WERI-Rb-1 (cell line): ENCODE measurements around the gene MEAF6.
"Not testable (repeated sequence)": the region's sequence is repeated elsewhere in the genome, so short reads cannot be mapped to it uniquely, and the experiment has no call there.

Experiments used
- DNase-seq: peaks from one replicate; pipeline ENCODE4 v3.0.0-alpha.2; 2020
- H3K27ac ChIP-seq: fragments of 250-450 bp; sonication (Bioruptor Pico); 2 replicates; pipeline ENCODE4 v1.5.1; 2020; ENCODE audit warnings: mild to moderate bottlenecking, moderate library complexity
- H3K27me3 ChIP-seq: fragments of 250-450 bp; sonication (Bioruptor Pico); 2 replicates; pipeline ENCODE4 v1.5.1; 2021; ENCODE audit warnings: mild to moderate bottlenecking, low read depth, moderate library complexity; ENCODE audit not compliant: insufficient read depth, severe bottlenecking
- H3K36me3 ChIP-seq: fragments of 250-450 bp; sonication (Bioruptor Pico); 2 replicates; pipeline ENCODE4 v1.5.1; 2020; ENCODE audit warnings: mild to moderate bottlenecking, moderate library complexity
- H3K4me3 ChIP-seq: 2 replicates; pipeline ENCODE4 v1.5.1; 2011; ENCODE audit warnings: low read depth, mild to moderate bottlenecking, control low read depth, low read length
- H3K9me3 ChIP-seq: fragments of 250-450 bp; sonication (Bioruptor Pico); 2 replicates; pipeline ENCODE4 v1.5.1; 2021; ENCODE audit warnings: mild to moderate bottlenecking, moderate library complexity; ENCODE audit not compliant: severe bottlenecking
- CTCF ChIP-seq: IDR thresholded peaks from 2 replicates; pipeline ENCODE4 v1.5.1; 2011; ENCODE audit warnings: low read depth, mild to moderate bottlenecking, control low read depth, inconsistent platforms, low read length

MEAF6 gene

DNA sequence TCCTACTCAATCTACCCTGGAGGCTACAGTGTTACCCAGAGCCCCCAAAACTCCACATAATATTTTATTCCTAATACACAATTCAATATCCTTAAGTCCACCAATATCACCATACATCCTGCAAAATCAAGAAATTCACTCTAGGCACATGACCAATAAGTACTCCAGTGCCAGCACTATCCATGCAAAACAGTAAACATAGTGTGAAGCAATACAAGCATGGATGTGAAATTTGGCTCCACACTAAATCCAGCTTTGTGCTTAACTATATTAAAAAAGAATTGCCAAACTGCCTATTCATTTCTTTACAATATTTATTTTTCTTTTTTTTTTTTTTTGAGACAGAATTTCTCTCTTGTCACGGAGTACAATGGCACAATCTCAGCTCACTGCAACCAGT is 3.0 kb upstream of the MEAF6 start:
- TF ChIP-seq CTCF: no peak
- no peaks in the 10 kb centered on the region for H3K27me3 ChIP-seq
- DNase-seq: no peak
- peaks cover 8% of the 10 kb centered on the region for H3K36me3 ChIP-seq
- H3K4me3 ChIP-seq: no peak overlapping the region
- no peak overlapping the region for H3K27ac ChIP-seq
- H3K9me3 ChIP-seq: no peaks in the 10 kb centered on the region

- no peak for DNase-seq
- peak overlapping the region; percentile 89 for H3K27ac ChIP-seq
- H3K4me3 ChIP-seq: peak overlapping the region; percentile 72
These were observed 844 bp upstream of the MEAF6 start for GRCh38 chr1:37515185-37516034.

GRCh38 chr1:37513795-37514349 is 694 bp downstream of the MEAF6 start:
- DNase-seq: peak; percentile 57
- peaks cover 39% of the 10 kb centered on the region for H3K36me3 ChIP-seq
- no peak for TF ChIP-seq CTCF
- peak overlapping the region; percentile 72 for H3K4me3 ChIP-seq
- H3K27ac ChIP-seq: peak overlapping the region; percentile 89
- H3K9me3 ChIP-seq: no peaks in the 10 kb centered on the region
- H3K27me3 ChIP-seq: no peaks in the 10 kb centered on the region

More at GRCh38 chr1:37515185-37516034, 844 bp upstream of the MEAF6 start:
- Histone ChIP-seq H3K9me3 (no peaks in the 10 kb centered on the region), H3K36me3 (peaks cover 30% of the 10 kb centered on the region), H3K27me3 (no peaks in the 10 kb centered on the region)
- TF ChIP-seq CTCF: no peak

GRCh38 chr1:37509181-37509580 is 5.4 kb downstream of the MEAF6 start:
- peaks cover 77% of the 10 kb centered on the region for H3K36me3 ChIP-seq
- TF ChIP-seq CTCF: peak; percentile 18; the same call in 1 of the 2 replicates

DNA sequence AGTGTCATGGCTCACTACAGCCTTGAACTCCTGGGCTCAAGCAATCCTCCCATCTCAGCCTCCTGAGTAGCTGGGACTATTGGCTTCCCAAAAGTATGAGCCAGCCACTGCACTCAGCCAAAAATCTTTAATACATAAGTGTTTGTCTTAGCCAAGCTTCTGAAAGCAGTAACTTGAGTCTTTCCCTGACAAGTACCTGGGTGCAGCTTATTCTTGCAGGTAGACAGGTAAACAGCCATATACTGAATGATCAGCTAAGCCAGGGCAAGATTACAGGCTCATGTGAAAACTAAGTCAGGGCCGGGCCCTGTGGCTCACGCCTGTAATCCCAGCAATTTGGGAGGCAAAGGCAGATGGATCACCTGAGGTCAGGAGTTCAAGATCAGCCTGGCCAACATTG is 7.8 kb downstream of the MEAF6 start:
- Histone ChIP-seq H3K4me3 (no peak overlapping the region), H3K9me3 (no peaks in the 10 kb centered on the region), H3K27me3 (no peaks in the 10 kb centered on the region), H3K36me3 (peaks cover 73% of the 10 kb centered on the region), H3K27ac (no peak overlapping the region)
- DNase-seq: no peak
- TF ChIP-seq CTCF: no peak

More at GRCh38 chr1:37509181-37509580, 5.4 kb downstream of the MEAF6 start:
- no peaks in the 10 kb centered on the region for H3K27me3 ChIP-seq
- no peaks in the 10 kb centered on the region for H3K9me3 ChIP-seq
- no peak overlapping the region for H3K27ac ChIP-seq
- H3K4me3 ChIP-seq: no peak overlapping the region
- DNase-seq: no peak

DNA sequence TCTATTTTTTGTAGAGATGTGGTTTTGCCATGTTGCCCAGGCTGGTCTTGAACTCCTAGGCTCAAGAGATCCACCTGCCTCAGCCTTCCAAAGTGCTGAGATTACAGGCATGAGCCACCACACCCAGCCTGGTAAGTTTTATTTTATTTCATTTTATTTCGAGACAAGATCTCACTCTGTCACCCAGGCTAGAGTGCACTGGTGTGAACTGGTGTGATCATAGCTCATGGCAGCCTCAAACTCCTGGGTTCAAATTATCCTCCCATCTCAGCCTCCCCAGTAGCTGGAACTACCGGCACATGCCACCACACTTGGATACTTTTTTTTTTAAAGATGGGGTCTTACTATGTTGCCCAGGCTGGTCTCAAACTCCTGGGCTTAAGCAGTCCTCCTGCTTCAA is 11.8 kb downstream of the MEAF6 start:
- DNase-seq, H3K27me3 ChIP-seq, H3K9me3 ChIP-seq, H3K4me3 ChIP-seq, H3K27ac ChIP-seq: not testable (repeated sequence)
- peaks cover 76% of the 10 kb centered on the region for H3K36me3 ChIP-seq
